HG02571 (cell line): Measurements from ENCODE around the gene UGCG.
A peak's percentile ranks its signal among the peaks of the same experiment; 100 is the strongest.
"Not testable (repeated sequence)": the region's sequence is repeated elsewhere in the genome, so short reads cannot be mapped to it uniquely, and the experiment has no call there.

Experiments
- ATAC-seq: cut with Tn5 transposase; IDR thresholded peaks from one replicate; pipeline ENCODE4 v1.9.1; 2021; ENCODE audit warnings: mild to moderate bottlenecking, moderate library complexity; ENCODE audit not compliant: unreplicated experiment

The UGCG gene

DNA sequence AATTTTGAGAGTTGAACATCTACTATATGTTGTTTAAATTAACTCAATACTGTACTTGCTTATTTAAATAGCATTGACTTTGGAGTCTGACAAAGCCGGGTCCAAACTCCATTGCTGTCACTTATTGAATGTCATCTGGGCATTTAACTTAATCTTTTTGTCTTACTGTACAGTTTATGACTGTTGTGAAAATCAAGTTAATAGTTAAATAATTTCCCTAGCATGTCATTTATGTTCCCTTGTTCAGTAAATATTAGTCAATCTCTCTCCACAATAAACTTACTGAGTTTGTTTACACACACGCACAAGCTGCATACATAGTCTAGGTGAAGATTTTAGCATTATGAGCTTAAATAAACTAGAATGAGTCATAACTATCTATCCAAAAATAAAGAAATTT, 6.3 kb upstream of the UGCG start:
- ATAC-seq = no peak

DNA sequence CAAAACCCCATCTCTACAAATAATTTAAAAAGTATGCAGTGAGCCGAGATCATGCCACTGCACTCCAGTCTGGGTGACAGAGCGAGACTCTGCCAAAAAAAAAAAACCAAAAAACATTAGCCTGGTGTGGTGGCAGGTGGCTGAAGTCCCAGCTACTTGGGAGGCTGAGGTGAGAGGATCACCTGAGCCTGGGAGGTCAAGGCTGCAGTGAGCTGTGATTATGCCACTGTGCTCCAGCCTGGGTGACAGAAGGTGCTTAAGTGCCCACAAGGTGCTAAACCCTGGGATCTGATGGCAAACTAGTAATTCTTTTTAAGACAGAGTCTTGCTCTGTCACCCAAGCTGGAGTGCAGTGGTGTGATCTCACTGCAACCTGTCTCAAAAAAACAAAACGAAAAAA, 5.7 kb upstream of the UGCG start:
- not testable (repeated sequence) for ATAC-seq

DNA sequence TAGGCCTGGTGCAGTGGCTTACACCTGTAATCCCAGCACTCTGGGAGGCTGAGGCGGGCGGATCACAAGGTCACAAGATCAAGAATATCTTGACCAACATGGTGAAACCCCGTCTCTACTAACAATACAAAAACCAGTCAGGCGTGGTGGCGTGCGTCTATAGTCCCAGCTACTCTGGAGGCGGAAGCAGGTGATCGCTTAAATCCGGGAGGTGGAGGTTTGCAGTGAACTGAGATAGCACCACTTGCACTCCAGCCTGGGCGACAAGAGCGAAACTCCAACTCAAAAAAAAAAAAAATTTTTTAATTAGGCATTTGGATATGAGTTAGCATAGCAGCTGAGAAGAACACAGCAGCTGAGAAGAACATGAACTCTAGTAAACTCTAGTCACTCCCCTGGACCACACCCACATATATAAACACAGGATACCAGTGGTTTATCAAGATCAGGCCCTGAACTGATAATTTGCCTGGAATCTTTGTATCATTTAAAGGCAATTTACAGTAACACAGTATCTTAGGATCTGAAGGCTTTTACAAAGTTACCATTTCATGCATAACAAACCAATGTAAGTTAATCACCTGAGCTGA, 4.6 kb upstream of the UGCG start:
- ATAC-seq = no peak

DNA sequence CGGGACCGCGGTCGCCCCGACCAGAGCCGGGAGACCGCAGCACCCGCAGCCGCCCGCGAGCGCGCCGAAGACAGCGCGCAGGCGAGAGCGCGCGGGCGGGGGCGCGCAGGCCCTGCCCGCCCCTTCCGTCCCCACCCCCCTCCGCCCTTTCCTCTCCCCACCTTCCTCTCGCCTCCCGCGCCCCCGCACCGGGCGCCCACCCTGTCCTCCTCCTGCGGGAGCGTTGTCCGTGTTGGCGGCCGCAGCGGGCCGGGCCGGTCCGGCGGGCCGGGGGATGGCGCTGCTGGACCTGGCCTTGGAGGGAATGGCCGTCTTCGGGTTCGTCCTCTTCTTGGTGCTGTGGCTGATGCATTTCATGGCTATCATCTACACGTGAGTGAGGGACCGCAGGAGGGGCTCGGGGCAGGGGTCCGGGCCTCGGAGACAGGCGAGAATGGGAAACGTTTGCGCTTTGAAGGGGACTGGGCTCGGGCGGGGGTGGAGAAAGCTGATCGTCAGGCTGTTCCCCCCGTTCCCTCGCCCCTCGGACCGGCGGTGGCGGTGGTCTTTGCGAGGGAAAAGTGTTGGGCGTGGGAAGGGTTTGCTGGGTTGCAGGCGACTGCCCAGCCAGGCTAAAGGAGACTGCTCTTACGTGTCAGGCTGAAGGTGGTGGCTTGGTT, 457 bp downstream of the UGCG start:
- ATAC-seq = peak; percentile 40

DNA sequence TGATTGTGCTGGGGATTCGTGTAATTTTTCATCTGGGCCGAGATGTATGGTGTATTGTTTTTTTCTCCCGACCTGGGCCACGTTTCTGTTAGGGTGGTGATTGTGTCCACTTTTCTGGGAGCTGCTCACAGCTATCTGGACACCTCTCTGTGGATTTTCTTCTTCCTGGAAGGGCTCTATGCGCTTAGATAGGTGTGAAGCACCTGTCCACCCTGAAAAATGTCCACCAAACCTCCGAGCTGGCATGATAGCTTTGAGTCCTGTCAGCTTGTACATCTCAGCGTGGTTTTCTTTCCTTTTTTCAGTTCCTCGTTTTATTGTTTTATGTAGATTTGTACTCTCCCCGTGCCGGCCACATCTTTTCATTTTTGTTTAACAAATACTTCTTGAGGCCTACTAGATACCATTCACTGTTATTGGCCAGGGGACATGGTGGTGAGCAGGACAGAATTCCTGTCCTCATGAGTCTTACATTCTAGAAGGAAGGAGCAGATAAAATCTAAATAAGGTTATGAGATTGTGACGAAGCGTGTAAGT, 1.1 kb downstream of the UGCG start:
- peak; percentile 30 for ATAC-seq

DNA sequence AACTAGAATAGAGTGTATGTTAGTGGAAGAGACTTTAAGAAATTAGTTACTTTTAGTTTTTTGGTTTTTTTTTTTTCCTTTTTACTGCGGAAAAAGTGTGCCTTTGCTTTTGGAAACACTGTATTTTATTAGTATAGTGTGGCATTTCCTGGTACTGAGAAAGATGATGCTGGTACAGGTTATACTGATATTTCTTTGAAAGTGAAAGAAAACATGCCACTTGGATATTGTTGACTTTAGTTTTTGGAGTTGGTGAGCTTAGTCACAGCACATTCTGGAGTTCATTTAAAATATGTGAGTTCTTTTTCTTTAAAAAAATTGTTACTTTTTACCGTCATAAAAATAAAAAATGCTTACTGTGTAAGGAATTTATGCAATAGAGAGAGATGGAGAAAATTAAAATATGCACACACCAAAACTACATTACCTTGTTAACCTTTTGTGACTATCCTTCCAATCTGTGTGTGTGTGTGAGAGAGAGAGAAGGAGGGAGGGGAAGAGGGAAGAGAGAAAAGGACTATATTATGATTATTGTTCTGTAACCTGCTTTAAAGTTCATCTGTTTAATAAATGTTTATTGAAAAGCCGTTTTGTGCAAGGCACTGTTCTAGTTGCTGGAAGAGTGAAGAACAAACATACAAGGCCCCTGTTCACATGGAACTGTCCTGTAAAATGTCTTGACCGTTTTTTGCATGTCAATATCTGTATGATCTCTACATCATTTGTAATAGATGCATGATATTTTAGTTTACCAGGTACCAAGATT, 1.9 kb downstream of the UGCG start:
- ATAC-seq = no peak

DNA sequence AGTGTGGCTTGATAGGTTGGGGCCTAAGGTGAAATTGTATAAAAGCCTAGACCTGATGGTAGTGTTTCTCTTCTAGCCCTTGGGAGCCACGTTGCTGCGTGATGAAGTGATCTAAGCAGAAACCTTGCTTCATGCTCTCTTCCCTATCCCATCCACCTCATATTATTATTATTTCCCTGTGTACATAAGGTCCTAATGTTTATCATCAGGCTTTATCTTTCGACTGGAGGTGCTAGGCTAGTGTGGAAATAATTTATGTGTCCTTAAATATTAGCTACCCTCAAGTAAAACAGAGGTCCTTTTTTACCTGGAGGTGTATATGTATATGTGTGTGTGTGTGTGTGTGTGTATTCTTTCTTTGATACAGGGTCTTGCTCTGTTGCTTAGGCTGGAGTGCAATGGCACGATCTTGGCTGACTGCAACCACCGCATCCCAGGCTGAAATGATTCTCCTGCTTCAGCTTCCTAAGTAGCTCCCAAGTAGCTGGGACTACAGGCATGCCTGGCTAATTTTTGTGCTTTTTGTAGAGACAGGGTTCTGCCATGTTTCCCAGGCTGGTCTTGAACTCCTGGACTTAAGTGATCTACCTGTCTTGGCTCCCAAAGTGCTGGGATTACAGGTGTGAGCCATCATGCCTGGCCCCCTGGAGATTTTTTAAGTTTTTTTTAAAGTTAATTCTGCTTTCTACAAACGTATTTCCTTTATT, 3.7 kb downstream of the UGCG start:
- ATAC-seq = no peak

DNA sequence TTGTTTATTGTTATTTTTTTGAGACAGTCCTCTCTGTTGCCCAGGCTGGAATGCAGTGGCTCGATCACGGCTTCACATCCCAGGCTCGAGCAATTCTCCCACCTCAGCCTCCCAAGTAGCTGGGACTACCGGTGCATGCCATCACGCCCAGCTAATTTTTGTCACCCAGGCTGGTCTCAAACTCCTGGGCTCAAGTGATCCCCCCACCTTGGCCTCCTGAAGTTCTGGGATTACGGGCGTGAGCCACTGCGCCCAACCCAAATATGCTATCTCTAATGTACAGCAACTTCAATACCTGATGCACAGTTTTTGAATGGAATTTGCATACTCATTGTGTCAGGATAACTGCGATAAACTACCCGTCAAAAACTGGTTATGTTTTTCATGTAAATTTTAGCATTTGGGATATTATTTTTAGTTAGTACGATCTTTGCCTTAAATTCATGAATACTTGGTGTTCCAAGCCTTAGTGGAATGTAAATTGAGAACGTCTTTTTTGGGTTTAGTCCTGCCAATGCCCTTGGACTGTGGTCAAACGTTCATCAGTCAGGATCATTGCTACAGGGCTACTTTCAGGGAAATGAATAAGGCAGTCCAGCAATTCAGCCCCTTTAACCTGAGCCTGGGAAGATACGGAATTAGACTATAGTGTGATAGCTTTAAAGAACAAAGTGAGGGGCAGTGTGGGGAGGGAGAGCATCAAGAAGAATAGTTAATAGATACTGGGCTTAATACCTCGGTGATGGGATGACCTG, 4.4 kb downstream of the UGCG start:
- ATAC-seq = no peak

DNA sequence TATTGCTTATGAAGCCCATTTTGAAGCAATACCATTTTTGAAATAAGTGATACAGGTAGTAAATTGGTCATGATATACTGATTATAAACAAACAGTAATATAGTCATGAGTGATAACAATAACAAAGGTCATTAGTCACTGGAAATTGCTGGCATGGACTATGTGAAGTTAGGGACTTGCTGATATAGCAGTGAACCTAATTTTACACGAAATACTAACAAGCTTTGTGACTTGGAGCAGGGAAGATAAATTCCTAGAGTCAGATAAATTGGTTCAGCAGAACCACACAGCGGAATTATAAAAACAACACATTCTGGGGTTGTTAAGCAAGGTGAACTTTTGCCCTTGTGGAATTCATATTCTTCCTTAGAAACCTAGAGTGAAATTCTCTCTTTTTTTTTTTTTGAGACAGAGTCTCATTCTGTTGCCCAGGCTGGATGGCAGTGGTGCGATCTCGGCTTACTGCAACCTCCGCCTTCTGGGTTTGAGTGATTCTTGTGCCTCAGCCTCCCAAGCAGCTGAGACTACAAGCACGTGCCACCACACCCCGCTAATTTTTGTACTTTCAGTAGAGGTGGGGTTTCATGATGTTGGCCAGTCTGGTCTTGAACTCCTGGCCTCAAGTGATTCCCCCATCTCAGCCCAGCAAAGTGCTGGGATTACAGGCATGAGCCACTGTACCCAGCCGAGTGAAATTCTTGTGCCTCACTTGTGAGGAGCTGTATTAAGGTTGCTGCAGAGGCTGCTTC, 6.0 kb downstream of the UGCG start:
- no peak for ATAC-seq

DNA sequence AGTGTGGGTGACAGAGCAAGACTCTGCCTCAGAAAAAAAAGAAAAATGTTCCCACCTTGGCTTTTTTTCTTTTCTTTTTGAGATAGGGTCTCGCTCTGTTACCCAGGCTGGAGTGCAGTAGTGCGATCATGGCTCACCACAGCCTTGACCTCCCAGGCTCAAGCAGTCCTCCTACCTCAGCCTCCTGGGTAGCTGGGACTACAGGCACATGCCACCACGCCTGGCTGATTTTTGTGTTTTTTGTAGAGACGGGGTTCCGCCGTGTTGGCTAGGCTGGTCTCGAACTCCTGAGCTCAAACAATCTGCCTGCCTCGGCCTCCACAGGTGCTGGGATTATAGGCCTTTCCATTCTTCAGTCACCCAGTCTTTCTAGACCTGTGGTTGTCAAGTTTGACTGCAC, 6.9 kb downstream of the UGCG start:
- ATAC-seq = not testable (repeated sequence)

DNA sequence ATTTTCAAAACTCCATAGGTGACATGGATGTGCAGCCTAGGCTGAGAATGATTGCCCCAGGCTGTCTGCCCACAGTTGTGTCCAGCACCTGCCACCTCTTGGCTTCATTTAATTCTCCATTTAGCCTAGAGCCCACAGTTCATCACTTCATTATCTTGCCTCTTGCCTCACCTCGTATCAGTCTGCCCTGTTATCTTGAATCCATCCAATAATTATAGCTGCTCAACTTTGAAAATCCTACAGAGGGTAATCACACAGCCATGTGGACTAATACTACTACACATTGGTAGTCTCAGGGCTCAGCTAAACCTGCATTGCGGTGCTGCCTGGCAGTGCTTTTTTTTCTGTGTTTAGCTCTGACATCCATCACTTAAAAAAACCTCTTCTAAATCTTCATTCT, 7.4 kb downstream of the UGCG start:
- no peak for ATAC-seq

DNA sequence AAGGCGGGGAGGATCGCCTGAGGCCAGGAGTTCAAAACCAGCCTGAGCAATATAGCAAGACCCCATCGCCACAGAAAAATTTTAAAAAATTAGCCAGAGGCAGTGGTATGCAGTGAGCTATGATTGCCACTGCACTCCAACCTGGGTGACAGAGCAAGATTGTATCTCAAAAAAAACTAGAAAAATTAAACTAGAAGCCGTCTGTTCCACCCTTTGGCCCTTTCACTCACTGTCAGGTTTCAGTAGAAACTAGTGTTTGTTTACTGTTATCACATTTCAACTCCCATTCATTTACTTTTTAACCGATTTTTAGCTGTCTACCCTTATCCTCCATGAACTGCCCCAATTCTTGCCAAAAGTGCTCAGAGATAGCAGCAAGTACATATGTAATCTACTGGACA, 8.3 kb downstream of the UGCG start:
- no peak for ATAC-seq

DNA sequence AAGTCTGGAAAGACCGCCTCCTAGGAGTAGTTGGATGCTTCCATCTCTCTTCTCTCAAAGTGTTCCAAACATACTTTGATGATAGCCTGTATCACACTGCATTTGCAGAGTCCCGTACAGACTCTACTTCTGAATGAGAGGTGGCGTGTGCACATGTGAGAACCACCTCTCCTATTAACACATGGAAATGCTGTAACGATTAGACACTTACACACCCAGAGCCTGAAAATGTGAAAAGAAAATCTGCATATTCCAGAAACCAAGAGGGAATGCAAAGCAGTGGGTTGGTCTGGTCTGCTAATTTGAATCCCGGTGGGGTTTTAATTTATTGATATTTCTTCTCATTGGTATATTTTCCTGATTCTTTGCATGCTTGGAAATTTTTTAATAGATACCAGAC, 10.5 kb downstream of the UGCG start:
- no peak for ATAC-seq

DNA sequence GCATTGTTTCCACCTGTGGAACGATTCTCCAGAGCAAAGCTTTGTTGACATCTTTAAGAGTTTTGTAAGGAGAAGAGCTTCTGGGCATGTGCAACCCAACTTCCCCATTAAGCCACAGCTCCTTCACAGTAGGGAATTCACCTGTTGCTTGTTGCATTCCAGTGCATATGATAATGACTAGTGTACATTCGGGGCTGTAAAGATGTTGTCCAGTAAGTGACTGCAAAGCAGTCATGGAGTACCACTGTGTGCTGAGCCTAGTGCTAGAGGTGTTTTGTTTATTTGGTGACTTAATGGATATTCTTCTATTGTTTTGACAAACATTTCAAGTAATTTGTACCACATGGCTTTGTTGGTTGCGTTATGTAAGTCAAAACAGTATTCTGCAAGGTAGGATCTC, 12.8 kb downstream of the UGCG start:
- ATAC-seq = peak; percentile 41

DNA sequence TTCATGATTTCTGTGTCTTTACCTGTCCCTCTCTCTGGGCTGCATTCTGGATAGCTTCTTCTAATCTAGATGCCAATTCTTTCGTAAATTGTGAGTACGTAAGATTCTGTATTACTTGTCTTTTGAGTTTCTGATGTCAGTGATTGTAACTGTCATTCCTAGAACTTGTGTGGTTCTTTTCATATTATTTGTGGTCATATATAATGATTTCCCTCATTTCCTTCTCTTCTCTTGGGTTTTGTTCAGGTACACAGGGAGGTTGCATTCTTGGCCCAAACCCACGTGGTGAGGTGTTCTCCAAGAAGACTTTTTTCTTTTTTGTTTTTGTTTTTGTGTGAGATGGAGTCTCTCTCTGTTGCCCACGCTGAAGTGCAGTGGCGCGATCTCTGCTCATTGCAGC, 13.8 kb downstream of the UGCG start:
- ATAC-seq = no peak

DNA sequence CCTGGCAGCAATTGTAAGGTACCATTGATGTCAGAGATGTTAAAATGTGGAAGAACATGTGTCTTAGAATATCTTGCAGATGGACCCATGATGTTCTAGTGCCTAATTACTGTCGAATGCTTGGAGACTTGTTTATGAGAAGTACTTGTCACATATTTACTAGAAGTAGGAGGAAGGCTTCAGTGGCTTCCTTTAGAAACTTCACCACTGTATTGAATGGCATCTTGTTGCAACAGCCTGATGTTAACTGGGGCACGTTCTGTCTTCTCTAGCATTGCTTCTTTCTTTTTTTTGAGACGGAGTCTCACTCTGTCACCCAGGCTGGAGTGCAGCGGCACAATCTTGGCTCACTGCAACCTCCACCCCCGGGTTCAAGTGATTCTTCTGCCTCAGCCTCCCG, 16.5 kb downstream of the UGCG start:
- no peak for ATAC-seq

DNA sequence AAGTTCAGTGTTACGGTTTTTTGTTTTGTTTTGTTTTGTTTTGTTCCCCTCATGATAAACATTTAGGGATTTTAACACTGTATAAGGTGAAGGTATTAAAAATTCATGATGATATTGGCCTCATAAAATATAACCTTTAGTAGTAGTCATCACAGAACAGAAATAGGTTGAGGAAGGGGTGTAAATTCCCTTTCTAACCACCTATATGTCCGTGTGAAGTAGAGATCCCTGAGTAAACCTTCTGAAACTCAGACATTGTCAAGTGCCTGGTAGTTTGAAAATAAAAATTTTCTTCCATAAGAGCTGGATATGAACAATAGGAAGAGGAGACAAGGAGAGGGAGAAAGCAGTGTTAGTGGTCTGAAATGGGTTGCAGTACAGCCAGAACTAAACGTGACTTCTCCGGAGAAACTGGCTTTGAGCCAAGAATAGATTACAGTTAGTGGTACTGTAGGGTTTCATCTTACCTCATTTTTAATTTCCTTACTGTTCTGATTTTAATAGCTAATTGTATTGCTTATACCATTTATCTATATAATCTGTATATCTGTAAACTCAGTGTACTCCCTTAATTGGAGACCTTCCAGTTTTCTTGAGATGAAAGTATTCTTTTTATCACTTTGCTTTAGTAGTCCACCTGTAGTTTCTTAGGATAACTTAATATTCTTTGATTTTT, 18.3 kb downstream of the UGCG start:
- ATAC-seq = no peak

DNA sequence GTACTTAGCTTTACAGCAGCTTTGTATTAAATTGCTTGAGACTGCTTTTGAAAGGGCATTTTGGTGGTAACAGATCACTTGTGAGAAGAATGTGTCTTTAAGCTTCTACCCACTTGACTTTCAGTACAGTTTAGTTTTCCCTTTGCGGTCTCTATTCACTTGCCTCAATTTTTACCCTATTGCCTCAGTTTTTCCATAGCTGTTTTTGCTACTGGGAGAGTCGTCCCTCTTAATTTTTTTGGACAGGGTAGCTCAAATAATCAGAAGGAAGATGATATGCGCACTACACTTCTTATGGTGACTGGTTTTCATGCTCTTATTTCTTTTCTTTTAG, 18.8 kb downstream of the UGCG start:
- ATAC-seq = no peak

DNA sequence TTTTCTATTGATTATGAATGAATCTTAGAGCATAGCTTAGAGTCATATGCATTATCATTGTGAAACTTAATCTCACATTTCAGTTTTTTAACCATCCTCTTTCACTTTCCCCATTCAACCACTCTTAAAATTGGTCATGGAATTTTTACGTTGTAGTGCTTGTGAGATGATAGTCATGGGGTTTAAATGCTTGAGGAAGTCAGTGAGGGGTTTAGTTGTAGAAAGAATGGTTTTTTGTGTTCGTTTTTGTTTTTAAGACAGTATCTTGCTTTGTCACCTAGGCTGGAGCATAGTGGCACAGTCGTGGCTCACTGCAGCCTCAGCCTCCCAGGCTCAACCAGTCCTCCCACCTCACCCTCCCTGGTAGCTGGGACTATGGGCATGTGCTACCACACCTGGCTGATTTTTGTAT, 19.6 kb downstream of the UGCG start:
- ATAC-seq = peak; percentile 64

DNA sequence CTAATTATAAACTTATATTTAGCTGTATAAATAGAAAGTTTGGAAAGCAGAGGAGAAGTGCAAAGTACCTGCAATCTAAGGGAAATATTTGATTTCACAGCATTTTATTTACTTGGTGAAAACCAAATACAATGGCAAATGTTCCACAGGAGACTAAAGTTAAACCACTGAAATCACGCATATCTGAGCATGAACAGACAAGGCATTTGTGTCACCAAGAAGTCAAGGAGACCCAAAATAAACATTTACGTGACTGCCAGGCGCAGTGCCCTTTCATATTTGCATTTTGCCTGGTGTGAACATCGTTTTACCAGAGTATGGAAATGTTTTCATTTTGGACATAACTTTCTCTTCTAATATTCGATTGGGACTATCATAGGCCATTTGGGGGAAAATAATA, 20.6 kb downstream of the UGCG start:
- ATAC-seq = no peak
